ENCODE results near the gene NCAPH2.

Gene NCAPH2

GRCh38 chr22:50483556-50483955 is 24.5 kb upstream of the NCAPH2 start:
- CTCF ChIA-PET, result interaction anchor here (0.8 kb wide), 1 partner anchor 15 kb away, joined by 5 read pairs; no protein-coding TSS in a partner anchor
- DNase-seq (ENCODE audit: extremely low spot score), result no peak
- POLR2A ChIA-PET, result interaction anchor here (0.6 to 1.2 kb wide), 3 partner anchors 24 to 42 kb away, joined by 3 to 4 read pairs (median 3); partner anchors contain the start of genes LMF2, NCAPH2 and SCO2
- TF ChIP-seq BHLHE40 (IDR thresholded peaks at IDR 0.05; ENCODE audit: borderline replicate concordance) (no peak), FOXA1 (IDR thresholded peaks at IDR 0.05) (no peak), L3MBTL2 (conservative IDR thresholded peaks at IDR 0.05) (no peak)

GRCh38 chr22:50483977-50484853 is 23.8 kb upstream of the NCAPH2 start:
- no peak for TF ChIP-seq HDGF (IDR thresholded peaks at IDR 0.05; ENCODE audit: borderline replicate concordance)
- DNase-seq (ENCODE audit: extremely low spot score), result no peak
- ChIA-PET CTCF (interaction anchor here (0.8 kb wide), 1 partner anchor 14 kb away, joined by 5 read pairs; no protein-coding TSS in a partner anchor), POLR2A (interaction anchor here (0.6 to 1.5 kb wide), 5 partner anchors 9 to 42 kb away, joined by 3 to 5 read pairs (median 4); partner anchors contain the start of genes LMF2, NCAPH2, SBF1 and SCO2)

- peak; percentile 58; the same call in 1 of the 2 replicates for TF ChIP-seq ZNF384 (IDR thresholded peaks at IDR 0.05)
- no peak for TF ChIP-seq BHLHE40 (IDR thresholded peaks at IDR 0.05; ENCODE audit: borderline replicate concordance)
- 0 out of 2 replicates have a peak, but pooled peaks have one; percentile 20 for TF ChIP-seq L3MBTL2 (conservative IDR thresholded peaks at IDR 0.05)
- DNase-seq (ENCODE audit: extremely low spot score), result no peak
- POLR2A ChIA-PET, result interaction anchor here (1.3 to 1.5 kb wide), 3 partner anchors 13 to 40 kb away, joined by 4 to 5 read pairs (median 4); partner anchors contain the start of genes LMF2, NCAPH2 and SCO2
- CTCF ChIA-PET, result interaction anchor here (0.6 kb wide), 1 partner anchor 178 kb away, joined by 3 read pairs; the partner anchor contains the start of gene PLXNB2
Measured at GRCh38 chr22:50485221-50486131, 22.5 kb upstream of the NCAPH2 start.

- no peak for DNase-seq (ENCODE audit: extremely low spot score)
- ChIA-PET POLR2A (interaction anchor here (0.9 to 1.3 kb wide), 3 partner anchors 21 to 39 kb away, joined by 3 to 5 read pairs (median 3); partner anchors contain the start of genes LMF2, NCAPH2 and SCO2), CTCF (interaction anchor here (1.5 kb wide), 1 partner anchor 11 kb away, joined by 5 read pairs; no protein-coding TSS in a partner anchor)
- TF ChIP-seq FOXK2 (IDR thresholded peaks at IDR 0.05), result no peak
- TF ChIP-seq CTBP1 (IDR thresholded peaks at IDR 0.05; ENCODE audit: borderline replicate concordance), result no peak
- TF ChIP-seq ELF4 (IDR thresholded peaks at IDR 0.05), result no peak
- TF ChIP-seq HDGF (IDR thresholded peaks at IDR 0.05; ENCODE audit: borderline replicate concordance), result no peak
- no peak for TF ChIP-seq NFRKB (IDR thresholded peaks at IDR 0.05)
- TF ChIP-seq SUZ12 (IDR thresholded peaks at IDR 0.05), result no peak
- TF ChIP-seq FOXM1 (IDR thresholded peaks at IDR 0.05; ENCODE audit: borderline replicate concordance), result no peak
- no peak for TF ChIP-seq ARNT (IDR thresholded peaks at IDR 0.05)
- TF ChIP-seq BHLHE40 (IDR thresholded peaks at IDR 0.05; ENCODE audit: borderline replicate concordance), result no peak
- no peak for TF ChIP-seq TARDBP (IDR thresholded peaks at IDR 0.05)
- no peak for TF ChIP-seq L3MBTL2 (conservative IDR thresholded peaks at IDR 0.05)
- TF ChIP-seq ZNF384 (IDR thresholded peaks at IDR 0.05), result no peak
- TF ChIP-seq LEF1 (IDR thresholded peaks at IDR 0.05; ENCODE audit: borderline replicate concordance), result no peak
- TF ChIP-seq PKNOX1 (IDR thresholded peaks at IDR 0.05), result no peak
- no peak for TF ChIP-seq FOXA1 (IDR thresholded peaks at IDR 0.05)
- no peak for TF ChIP-seq SP1 (IDR thresholded peaks at IDR 0.05)
Measured at GRCh38 chr22:50486561-50487289, 21.3 kb upstream of the NCAPH2 start, which contains the start of gene MIOX. Gene MIOX (plus strand): TSS chr22:50486859. CDS start chr22:50486898, 39 bp downstream.

- ChIA-PET POLR2A (interaction anchor here (0.9 kb wide), 2 partner anchors 20 to 38 kb away, joined by 3 read pairs; partner anchors contain the start of genes LMF2, NCAPH2 and SCO2), CTCF (interaction anchor here (1.5 kb wide), 1 partner anchor 11 kb away, joined by 5 read pairs; no protein-coding TSS in a partner anchor)
- no peak for DNase-seq (ENCODE audit: extremely low spot score)
- no peak for TF ChIP-seq TARDBP (IDR thresholded peaks at IDR 0.05)
- TF ChIP-seq BHLHE40 (IDR thresholded peaks at IDR 0.05; ENCODE audit: borderline replicate concordance), result no peak
- TF ChIP-seq ARNT (IDR thresholded peaks at IDR 0.05), result no peak
- TF ChIP-seq FOXA1 (IDR thresholded peaks at IDR 0.05), result no peak
- TF ChIP-seq SUZ12 (IDR thresholded peaks at IDR 0.05), result no peak
- TF ChIP-seq PKNOX1 (IDR thresholded peaks at IDR 0.05), result no peak
Measured at GRCh38 chr22:50487290-50488005, 20.6 kb upstream of the NCAPH2 start.
